Peyer's patch (tissue), 4 donors: ENCODE results near the gene FALEC. TPM values are rescaled to one million over a fixed set of nuclear protein-coding genes. Genes with fewer than 3 reads are reported as not detected.

ENCODE experiments used
- DNase-seq, 3 donors: peaks; one replicate each; pipeline ENCODE4 v3.0.0-alpha.2; 2017 to 2019
- H3K27ac ChIP-seq, 4 donors: fragments of 200-600 bp; sonication (generic); one replicate each; pipeline ENCODE4 v1.5.1; 2016 to 2019
- H3K27me3 ChIP-seq, 2 donors: fragments of 200-600 bp; sonication (generic); one replicate each; pipeline ENCODE4 v1.5.1; 2019
- H3K36me3 ChIP-seq, 3 donors: fragments of 200-600 bp; sonication (generic); one replicate each; pipeline ENCODE4 v1.5.1; 2016 to 2019
- H3K4me1 ChIP-seq, 4 donors: fragments of 200-600 bp; sonication (generic); one replicate each; pipeline ENCODE4 v1.5.1; 2016 to 2019
- H3K4me3 ChIP-seq, 4 donors: fragments of 200-600 bp; sonication (generic); 1 replicate in 3 of 4; 2 replicates in 1 of 4; pipeline ENCODE4 v1.5.1; 2016 to 2019; ENCODE audit warnings: mild to moderate bottlenecking in 1 of 4
- H3K9me3 ChIP-seq, 4 donors: fragments of 200-600 bp; sonication (generic); one replicate each; pipeline ENCODE4 v1.5.1; 2016 to 2019; ENCODE audit warnings: mild to moderate bottlenecking in 1 of 4
- POLR2A ChIP-seq, 2 donors: fragments of 450-650 bp; IDR thresholded peaks; one replicate each; pipeline ENCODE4 v1.5.1; 2017; ENCODE audit warnings: antibody characterized with exemption in 2 of 2, mild to moderate bottlenecking in 2 of 2, moderate library complexity in 2 of 2
- total RNA-seq, 4 donors: library from RNA; depleted of rRNA; stranded (reverse); fragments of >200 nt; gene quantifications; one replicate each; pipeline ENCODE4 v1.1.0, GENCODE V29; 2016
- TF ChIP-seq, protein P1 (sequence below), 6 experiments: fragments of 450-650 bp in 4 of 6; fragments of 200-600 bp in 2 of 6; sonication (generic) in 1 of 6; IDR thresholded peaks; one replicate each; pipeline ENCODE4 v1.5.1; 2017 to 2019; ENCODE audit warnings: antibody characterized with exemption in 6 of 6, mild to moderate bottlenecking in 3 of 6, moderate library complexity in 1 of 6

Gene FALEC
- total RNA-seq, 4 donors from 2014 or later: not detected

DNA sequence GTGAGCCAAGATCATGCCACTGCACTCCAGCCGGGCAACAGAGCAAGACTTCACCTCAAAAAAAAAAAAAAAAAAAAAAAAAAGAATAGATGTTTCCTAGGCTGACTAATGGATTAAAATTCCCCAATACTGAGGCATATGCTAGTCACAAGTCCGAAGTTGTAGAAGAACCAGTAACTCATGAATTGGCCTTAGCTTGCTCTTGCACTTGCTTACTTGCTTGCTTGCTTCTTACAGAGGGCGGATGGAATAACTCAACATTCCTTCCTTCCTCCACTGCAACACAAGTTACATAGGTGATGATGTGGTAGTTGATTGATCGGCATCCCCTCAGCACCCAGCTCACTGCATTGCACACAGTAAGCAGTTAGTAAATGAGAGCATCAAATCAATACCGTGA, 31.1 kb upstream of the FALEC start:
- no peaks in the 10 kb centered on the region for H3K27me3 ChIP-seq
- TF ChIP-seq, protein P1, sequence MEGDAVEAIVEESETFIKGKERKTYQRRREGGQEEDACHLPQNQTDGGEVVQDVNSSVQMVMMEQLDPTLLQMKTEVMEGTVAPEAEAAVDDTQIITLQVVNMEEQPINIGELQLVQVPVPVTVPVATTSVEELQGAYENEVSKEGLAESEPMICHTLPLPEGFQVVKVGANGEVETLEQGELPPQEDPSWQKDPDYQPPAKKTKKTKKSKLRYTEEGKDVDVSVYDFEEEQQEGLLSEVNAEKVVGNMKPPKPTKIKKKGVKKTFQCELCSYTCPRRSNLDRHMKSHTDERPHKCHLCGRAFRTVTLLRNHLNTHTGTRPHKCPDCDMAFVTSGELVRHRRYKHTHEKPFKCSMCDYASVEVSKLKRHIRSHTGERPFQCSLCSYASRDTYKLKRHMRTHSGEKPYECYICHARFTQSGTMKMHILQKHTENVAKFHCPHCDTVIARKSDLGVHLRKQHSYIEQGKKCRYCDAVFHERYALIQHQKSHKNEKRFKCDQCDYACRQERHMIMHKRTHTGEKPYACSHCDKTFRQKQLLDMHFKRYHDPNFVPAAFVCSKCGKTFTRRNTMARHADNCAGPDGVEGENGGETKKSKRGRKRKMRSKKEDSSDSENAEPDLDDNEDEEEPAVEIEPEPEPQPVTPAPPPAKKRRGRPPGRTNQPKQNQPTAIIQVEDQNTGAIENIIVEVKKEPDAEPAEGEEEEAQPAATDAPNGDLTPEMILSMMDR (IDR thresholded peaks at IDR 0.05): no peak
- no peak for TF ChIP-seq POLR2A (IDR thresholded peaks at IDR 0.05)
- peak in 1 of 3 donors; percentile 5 for DNase-seq

DNA sequence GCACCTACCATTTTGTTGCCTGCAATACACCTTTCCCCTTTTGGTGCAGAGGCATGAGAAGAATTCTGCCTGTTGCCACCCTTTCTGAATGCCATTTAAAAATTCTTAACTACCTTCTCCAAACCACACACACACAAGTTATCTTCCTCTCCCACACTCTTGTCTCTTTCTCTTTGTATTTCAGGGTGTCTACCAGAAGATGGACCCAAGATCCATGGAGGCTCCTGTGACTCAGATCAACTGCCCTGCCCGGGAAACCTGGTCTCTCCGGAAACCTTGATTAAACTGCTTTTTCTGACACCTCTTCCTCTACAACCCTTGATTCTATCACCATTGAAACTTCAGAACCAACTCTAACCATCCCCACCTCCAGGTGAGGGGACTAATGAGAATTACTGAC, 30.7 kb upstream of the FALEC start:
- H3K36me3 ChIP-seq: no peaks in the 10 kb centered on the region
- H3K27me3 ChIP-seq: no peaks in the 10 kb centered on the region
- H3K4me3 ChIP-seq: no peak overlapping the region
- peaks cover 0 to 7% (median 2%) of the 10 kb centered on the region in 4 donors for H3K4me1 ChIP-seq
- TF ChIP-seq, protein P1 (IDR thresholded peaks at IDR 0.05): peak in 3 of 6 experiments; percentile 26 to 53 (median 34)
- TF ChIP-seq POLR2A (IDR thresholded peaks at IDR 0.05): no peak
- no peak overlapping the region for H3K27ac ChIP-seq
- no peaks in the 10 kb centered on the region for H3K9me3 ChIP-seq
- peak in 1 of 3 donors; percentile 45 for DNase-seq

More for the DNA sequence above, 31.1 kb upstream of the FALEC start:
- Histone ChIP-seq H3K27ac (no peak overlapping the region), H3K4me1 (peaks cover 0 to 7% (median 2%) of the 10 kb centered on the region in 4 donors), H3K4me3 (no peak overlapping the region), H3K36me3 (no peaks in the 10 kb centered on the region), H3K9me3 (no peaks in the 10 kb centered on the region)

DNA sequence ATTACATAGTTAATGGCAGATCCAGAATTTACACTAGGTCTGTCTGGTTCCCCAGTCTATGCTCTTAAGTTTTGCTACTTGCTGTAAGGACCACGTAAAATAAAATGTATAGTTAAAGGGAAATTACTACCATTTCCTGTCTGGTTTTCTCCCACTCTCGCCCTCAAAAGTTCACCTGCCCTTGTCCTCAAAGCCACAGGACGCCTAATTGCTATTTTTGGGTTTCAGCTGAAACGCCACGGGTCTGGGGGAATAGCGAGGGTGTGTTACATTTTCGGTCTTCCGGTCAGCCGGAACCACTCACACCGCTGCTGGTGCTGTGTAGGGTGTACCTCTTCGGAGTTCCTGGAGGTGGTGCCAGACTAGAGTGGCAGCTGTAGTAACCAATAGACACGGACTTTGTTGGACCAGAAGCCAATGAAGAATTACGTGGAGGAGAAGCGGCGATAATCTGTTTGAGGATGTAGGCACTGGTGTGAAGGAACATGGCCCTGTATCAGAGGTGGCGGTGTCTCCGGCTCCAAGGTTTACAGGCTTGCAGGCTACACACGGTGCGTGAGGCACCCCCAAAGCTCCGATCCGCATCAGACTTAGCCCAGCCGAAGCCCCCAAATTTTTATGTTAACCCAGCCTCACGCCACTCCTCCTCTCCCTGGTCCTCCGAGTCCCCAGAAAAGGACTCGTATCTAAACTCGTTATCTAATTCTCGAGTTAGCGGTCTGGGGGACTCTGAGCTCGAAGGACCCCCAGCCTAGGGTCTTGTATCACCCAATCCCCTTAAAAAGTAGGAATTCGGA, 28.4 kb upstream of the FALEC start, which contains the start of gene TARS2:
TSS of gene TARS2 (plus strand) at position 454 of the 797 bp plus-strand sequence. CDS start at position 486, 32 bp downstream.
- DNase-seq: peak; percentile 86 to 98 (median 93)
- H3K9me3 ChIP-seq: no peaks in the 10 kb centered on the region
- peaks cover 0 to 7% (median 2%) of the 10 kb centered on the region in 4 donors for H3K4me1 ChIP-seq
- H3K36me3 ChIP-seq: peaks cover 0 to 20% (median 0%) of the 10 kb centered on the region in 3 donors
- H3K27me3 ChIP-seq: no peaks in the 10 kb centered on the region
- TF ChIP-seq POLR2A (IDR thresholded peaks at IDR 0.05): peak; percentile 41 to 65
- TF ChIP-seq, protein P1 (IDR thresholded peaks at IDR 0.05): peak; percentile 17 to 75 (median 66)
- H3K27ac ChIP-seq: peak within 1 kb of the TSS; percentile 45 to 89 (median 80)
- peak within 1 kb of the TSS; percentile 68 to 87 (median 72) for H3K4me3 ChIP-seq

DNA sequence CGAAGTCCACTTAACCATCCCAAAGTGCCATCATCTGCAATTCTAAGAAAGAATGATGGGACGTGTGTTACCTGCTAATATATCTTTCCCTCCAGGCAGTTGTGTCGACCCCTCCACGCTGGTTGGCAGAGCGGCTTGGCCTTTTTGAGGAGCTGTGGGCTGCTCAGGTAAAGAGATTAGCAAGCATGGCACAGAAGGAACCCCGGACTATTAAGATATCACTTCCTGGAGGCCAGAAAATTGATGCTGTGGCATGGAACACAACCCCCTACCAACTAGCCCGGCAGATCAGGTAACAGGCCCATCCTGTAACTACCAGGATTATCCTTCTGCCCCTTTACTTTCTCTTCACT, 27.8 kb upstream of the FALEC start:
- peak in 1 of 3 donors; percentile 42 for DNase-seq
- no peaks in the 10 kb centered on the region for H3K27me3 ChIP-seq
- H3K27ac ChIP-seq: peak overlapping the region; percentile 45 to 89 (median 80)
- H3K9me3 ChIP-seq: no peaks in the 10 kb centered on the region
- peaks cover 0 to 25% (median 0%) of the 10 kb centered on the region in 3 donors for H3K36me3 ChIP-seq
- TF ChIP-seq POLR2A (IDR thresholded peaks at IDR 0.05): no peak
- TF ChIP-seq, protein P1 (IDR thresholded peaks at IDR 0.05): no peak
- H3K4me1 ChIP-seq: peaks cover 0 to 7% (median 2%) of the 10 kb centered on the region in 4 donors
- peak overlapping the region; percentile 68 to 87 (median 72) for H3K4me3 ChIP-seq

DNA sequence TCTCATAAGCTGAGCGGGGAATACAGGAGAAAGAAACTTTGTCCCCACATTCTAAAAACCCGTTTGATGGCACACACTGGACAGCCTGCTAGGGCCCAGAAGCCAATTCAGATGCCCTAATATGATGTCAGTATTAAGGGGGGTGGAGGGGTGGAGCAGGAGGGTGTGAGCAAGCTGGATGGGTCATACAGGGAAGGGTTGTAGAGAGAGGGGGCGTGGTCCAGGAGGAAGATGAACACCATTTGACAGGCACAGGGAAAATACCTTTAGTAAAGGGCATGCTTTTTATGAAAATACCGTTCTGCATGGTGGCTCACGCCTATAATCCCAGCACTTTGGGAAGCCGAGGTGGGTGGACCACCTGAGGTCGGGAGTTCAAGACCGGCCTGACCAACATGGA, 22.4 kb upstream of the FALEC start:
- H3K4me3 ChIP-seq: no peak overlapping the region
- peaks cover 0 to 2% (median under 1%) of the 10 kb centered on the region in 4 donors for H3K4me1 ChIP-seq
- TF ChIP-seq POLR2A (IDR thresholded peaks at IDR 0.05): no peak
- TF ChIP-seq, protein P1 (IDR thresholded peaks at IDR 0.05): no peak
- DNase-seq: peak in 1 of 3 donors; percentile 34
- H3K9me3 ChIP-seq: no peaks in the 10 kb centered on the region
- no peak overlapping the region for H3K27ac ChIP-seq
- peaks cover 0 to 52% (median 0%) of the 10 kb centered on the region in 3 donors for H3K36me3 ChIP-seq
- H3K27me3 ChIP-seq: no peaks in the 10 kb centered on the region
